Germinal center (tissue), 1 donor: ENCODE data around the gene ZBTB20.

ENCODE experiments used
- DNase-seq: peaks from one replicate; pipeline ENCODE4 v3.0.0; 2012; ENCODE audit warnings: mixed read lengths, low spot score

ZBTB20 gene

DNA sequence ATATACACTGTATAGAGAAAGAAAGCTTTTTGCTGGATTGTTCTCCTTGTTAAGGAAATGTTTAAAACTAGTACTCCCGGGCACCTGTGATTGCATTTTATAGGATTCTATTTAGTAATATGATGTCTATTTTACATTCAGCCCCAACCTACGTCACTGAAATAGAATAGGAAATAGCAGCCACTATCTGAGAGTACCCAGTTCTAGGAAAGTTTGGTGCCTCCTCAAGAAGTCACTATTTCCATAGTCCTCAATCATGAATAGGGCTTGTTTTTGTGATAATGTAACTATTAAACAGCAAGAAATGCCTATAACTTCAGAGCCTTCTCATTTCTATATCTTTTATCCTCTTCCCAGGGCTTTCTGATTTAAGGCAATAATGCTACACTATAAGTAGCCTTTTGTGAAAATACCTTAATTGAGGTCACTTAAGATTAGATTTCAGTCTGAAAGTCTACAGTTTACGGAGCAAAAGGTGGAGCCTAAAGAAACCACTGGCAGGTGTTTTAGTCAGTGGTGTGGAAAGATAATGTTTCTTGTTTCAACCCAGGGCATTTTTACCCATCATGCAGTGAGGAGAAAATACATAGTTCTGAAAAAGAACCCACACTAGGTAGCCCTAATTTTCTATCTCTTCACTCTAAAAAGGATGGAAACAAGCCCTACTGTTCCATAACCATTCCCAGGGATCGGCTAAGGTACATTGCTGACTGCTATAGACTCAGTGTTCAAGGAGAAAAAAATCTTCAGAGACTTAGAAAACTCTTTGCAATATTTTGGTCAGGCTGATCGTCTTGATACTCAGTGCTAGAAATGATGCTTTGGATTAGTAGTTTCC, 814.5 kb downstream of the ZBTB20 start:
- DNase-seq: no peak

DNA sequence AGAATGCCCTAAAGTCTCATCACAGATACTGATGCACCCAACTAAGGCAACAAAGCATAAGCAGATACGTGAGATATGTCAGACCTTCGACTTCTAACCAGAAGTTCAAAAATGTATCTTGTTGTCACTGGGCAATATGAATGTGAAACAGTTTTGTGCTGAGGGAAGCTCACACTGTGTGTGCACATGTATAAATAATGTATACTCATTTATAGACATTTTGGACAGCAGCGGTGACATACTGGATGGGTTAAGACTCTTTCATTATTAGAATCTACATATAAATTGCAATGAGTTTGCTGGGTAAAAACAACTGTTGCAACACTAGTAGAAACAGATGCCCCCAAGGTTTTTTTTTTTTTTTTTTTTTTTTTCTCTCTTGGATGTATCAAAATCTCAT, 815.4 kb downstream of the ZBTB20 start:
- no peak for DNase-seq

DNA sequence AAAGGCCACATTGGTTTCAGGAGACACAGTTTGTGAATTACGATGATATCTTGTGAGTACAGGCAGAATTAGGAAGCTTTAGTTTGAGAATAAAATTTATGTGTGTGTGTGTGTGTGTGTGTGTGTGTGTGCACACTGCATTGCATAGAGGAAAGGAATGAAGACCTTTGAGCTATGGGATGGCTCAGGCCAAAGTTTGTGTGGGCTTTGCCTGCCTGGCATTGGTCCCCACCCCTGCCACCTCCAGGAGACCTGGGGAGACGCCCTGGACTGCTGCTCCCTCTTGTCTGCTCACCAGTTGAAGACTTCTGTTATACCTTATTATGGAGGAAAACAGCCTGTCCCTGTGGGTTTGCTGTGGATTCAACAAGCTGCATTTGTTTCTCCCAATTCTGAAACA, 816.1 kb downstream of the ZBTB20 start:
- DNase-seq: no peak

DNA sequence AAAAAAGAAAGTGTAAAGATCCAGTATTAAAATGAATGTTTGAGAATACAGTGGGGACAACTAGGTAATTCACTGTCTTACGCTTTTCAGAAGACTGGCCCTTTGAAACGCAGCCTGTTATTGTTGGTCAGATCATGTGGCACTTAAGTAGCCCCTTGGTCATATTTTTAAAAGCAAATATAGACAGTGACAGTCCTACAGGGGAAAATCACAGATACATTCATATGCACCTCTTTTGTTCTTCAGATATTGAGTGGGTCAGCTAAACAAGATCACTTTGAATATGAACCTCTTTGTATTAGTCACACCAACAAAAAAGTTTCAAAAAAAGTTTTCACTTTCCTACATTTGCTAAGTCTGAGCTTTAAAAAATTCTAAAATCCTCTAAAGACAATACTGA, 817.3 kb downstream of the ZBTB20 start:
- no peak for DNase-seq

DNA sequence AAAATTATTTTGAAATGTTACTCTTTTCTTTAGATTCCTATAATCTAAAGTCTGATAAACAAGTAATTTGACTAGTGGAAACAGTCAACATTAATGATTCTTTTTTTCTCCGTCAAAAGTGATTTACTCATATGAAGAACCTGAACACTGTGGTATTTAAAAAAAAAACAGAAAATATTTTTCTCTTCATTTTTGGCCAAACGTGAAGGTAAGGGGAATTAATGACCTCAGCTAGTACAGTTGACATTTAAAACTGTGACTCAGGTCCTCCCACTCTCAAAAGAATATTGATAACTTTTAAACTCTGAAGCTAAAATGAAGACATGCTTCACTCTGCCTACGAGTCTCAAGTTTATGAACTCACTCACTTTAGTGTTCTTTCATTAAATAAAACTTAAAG, 818.7 kb downstream of the ZBTB20 start:
- DNase-seq: no peak

DNA sequence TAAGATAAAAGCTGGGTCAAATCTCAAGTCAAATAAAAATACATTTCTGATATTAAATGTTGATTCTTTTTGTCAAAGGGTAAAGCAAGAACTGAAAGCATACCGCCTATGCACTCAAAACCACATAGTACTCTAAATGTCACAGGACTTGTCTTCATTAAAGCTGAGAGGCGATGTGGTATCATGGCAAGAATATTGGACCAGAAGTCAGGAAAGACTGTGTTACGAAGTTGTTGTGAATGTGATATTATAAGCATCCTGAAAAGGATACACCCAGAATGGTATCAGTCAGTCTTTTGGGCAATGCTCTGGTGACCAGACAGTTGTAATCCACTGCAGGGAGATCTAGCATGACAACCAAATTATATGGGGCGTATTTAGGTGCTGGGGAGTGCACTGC, 819.4 kb downstream of the ZBTB20 start:
- DNase-seq: no peak

DNA sequence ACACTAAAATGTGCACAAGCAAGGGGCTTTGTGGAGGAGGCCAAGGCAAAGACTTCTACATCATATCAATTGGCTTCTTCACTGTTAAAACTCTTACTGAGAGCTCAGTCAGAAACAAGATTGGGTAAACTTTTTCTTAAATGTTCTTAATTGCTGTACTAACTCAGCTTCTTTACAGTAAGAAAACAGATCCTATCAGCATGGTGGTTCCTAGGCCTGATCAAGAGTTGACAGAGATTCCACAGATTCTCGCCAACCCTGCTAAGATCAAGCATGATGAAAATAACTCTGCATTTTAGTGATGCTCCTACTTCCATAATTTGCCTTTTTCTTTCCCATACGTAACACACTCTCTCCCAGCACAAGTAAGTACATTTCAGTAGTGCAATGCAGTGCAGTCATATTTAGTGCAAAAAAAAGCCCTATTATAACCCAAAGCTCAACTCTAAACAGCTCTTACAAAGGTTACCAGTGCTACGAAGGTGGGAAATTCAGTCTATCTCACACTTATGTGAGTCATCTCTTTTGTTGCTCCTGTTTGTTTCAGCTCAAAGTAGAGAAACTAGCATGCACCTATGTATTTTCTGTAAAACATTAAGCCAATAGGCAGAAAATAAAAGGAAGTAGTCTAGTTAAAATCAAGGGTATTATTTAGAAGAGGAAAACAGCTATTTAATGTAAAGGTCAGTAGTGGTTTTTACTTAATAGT, 823.4 kb downstream of the ZBTB20 start:
- no peak for DNase-seq

DNA sequence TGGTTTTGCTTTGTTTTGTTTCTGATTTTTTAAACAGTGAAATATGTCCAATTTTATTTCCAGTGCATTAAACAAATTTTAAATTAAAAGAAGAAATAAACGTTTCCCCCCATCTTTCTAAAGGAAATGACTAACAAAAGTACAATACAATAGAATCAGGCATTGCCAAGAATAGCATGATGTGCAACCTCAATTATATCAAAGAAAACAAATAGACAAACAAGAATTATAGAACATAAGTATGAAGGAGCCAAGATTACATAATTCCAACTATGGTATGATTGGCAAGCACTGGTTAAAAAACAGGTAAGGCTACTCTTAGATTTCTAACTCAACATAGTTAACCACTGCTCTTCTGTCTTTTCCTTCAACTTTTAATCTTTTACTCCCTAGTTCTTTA, 826.8 kb downstream of the ZBTB20 start:
- no peak for DNase-seq

DNA sequence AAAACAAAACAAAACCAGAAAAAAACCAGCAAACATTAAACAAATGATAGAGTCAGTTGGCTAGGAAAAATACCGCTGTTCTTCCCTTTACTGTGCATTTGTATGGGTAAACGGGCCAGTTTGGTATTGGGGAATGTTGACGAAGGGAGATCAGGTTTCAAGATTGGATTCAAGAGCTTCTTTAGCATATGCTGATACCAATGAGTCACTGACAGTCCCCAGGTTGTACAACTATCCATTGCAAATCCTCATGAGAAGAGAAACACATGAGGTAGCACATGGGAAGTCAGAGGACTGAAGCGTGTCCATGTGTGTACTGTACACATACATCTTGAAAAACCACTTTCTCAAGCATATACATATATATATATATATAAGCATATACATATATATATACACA, 827.6 kb downstream of the ZBTB20 start:
- DNase-seq: no peak

DNA sequence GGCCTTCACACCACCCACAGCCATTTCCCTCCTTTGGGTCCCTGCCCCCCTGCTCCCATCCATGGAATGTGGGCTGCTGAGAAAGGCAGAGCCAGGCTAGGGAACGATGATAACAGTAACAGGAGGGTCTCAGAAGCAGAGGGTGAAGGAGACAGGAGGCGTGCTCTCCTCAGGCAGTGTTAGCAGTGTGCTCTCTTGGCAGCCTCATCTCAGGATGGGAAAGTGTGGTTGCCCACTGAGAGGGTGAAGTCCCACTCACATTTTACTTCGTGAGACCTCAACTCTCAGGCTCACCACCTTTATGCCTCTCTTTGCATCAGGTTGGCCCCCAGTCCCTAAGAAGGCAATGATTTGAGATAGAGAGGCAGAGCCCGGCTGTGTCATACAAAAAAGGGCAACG, 828.8 kb downstream of the ZBTB20 start:
- no peak for DNase-seq

DNA sequence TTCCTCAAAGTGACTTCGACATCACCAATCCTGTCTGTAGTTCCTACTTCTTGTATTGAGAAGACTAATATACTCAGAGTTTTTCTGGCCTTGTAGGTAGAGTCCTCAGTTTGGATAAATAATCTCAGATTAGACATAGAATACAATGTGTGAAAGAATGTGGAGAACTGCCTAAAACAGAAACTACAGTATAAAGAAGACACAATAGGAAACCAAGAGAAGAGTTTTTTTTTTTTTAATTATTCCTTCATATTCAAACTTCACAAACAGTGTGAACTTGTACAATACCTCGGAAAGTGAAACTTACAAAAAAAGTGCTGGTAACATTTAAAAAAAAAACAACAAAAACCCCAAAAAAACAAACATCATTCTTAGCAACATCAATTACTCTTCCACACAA, 832.8 kb downstream of the ZBTB20 start:
- no peak for DNase-seq

DNA sequence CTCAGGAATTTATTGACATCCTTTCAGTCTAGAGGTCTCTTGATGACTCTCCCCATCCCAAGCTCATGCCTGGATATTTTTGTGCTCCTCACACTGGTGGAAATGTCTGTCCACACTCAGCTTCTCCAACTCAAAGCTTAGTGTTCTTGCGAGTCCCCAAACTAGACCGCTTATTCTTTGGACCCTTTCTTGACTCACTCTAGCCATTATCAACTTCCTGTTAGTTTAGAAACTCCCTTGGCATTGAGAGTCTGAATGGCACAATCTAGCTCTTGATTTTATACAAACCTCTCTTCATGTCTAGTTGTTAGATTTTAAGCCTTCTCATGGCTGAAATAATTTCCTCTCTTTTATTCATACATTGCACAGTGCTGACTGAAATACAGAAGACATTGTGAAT, 833.7 kb downstream of the ZBTB20 start:
- no peak for DNase-seq

DNA sequence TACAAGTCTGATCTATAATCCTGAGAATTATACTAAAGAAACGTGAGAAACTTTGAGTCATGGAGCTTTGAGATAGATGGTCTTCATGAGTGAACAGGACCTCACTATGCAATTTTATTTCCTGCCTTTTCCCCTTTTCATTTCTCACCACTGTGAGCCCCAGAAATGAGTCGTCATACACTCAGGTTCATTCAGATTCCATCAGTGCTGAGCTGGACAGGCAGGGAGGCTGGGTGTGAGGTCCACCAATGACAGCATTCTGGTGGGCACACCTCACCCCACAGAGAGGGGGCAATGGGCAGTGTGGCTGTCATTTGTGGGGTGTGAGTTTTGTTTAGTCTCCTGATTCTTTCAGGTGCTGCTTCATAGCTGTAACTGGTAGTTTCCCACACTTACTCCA, 836.4 kb downstream of the ZBTB20 start:
- no peak for DNase-seq

DNA sequence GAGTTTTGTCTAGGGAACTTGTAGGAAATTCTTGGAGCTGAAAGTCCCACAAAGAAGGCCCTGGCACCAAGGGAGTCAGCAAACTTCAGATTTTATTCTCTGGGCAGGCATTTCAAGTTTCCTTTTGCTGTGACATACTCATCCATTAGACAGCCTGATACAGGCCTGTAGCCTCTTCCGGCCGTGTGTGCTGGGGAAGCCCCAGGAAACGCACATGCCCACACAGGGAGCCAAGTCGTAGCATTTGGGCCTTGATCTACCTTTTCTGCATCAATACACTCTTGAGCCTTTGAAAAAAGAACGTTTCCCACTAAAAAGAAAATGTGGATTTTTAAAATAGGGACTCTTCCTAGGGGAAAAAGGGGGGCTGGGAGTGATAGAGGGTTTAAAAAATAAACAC, 838.3 kb downstream of the ZBTB20 start:
- DNase-seq: peak; percentile 37

DNA sequence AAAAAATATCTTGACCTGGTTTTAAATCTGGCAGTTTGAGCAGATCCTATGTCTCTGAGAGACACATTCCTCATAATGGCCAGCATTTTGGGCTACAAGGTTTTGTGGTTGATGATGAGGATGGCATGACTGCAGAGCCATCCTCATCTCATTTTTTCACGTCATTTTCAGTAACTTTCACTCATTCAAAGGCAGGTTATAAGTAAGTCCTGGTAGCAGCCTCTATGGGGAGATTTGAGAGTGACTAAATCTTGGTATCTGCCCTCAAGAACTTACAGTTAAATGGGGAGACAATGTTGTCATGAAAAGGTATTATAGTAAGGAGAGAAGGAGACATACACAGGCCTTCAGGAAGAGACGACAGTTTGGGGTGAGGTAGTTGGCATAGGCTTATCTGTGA, 838.7 kb downstream of the ZBTB20 start:
- no peak for DNase-seq

DNA sequence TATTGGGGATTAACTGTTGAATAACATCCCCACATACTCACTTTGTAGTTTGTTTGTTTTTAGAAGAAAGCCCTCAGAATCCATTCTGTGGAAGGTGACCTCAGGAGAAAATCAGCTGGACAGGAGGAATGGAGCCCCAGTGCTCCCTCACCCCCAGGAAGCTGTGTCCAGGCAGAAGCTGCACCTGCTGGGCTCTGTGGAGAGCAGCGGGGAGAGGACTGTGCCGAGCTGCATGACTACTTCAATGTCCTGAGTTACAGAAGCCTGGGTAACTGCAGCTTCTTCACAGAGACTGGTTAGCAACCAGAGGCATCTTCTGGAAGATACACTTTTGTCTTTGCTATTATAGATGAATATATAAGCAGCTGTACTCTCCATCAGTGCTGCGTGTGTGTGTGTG, 839.3 kb downstream of the ZBTB20 start:
- DNase-seq: no peak

DNA sequence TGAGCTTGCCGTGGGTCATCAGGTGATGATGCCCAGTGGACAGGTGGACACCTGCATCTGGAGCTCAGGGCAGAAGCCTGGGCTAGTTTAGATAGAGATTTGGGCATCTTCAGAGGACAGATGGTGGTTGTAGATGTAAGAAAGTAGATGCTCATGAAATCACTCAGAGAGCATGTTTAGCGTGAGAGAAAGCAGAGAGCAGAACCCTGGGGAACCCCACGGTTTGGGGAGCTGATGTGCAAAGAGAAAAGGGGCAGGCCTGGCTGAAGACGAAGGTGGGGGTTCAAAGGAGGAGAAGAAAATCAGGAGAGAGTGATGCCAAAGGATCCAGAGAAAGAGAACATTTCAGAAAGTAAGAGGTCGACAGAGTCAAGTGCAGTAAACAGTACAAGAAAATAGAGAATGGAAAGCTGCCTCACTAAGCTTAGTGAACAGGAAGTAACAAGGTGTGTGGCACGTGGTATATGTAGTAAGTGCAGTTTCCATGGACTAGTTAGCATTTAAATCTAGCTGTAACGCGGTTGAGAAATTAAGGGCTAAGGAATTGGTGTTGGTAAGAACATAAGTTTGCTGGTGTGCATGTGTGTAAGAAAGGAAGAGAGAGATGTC, 839.8 kb downstream of the ZBTB20 start:
- peak; percentile 35 for DNase-seq

DNA sequence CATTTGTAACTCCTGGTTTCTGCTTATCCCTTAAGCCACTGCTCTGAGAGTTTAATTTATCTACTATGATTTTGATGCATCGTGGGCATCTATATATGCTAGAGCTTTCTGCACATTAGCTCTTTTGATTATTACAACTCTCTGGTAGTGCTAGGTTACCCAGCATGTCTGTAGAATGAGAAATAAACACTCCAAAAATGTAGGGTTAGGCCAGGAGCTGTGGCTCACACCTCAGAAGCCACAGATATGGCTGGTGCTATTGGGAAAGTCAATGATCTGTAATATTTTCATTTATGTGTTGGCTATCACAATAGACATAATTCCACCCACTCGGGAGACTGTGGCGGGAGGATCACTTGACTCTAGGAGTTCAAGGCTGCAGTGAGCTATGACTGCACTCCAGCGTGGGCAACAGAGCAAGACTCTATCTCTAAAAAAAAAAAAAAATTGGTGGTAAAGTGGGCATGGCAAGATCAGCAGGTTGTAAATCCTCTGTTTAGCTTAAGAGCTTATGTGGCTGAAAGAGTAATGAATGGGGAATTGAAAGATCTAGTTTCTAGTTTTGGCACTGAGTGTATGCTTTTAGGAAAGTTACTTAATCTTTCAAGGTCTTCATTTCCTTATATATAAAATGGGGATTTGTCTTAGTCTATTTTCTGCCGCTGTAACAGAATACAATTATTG, 847.0 kb downstream of the ZBTB20 start:
- no peak for DNase-seq

DNA sequence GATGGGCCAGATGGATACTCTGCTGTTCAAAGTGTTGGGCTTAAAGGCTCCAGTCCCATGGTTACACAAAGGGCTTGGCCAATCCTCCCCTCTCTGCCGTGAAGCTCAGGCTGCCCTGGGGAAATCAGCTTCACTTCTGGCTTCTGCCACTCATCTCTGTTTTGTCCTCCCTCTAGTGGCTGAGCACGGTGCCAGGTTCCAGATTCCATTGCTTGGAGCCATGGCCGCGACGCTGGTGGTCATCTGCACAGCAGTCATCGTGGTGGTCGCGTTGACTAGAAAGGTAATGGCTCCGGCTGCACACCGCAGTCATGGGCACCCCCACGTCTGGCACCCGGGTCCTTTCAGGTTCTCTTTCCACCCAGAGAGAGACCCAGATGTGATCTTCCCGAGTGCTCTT, 847.7 kb downstream of the ZBTB20 start:
- DNase-seq: peak; percentile 49

DNA sequence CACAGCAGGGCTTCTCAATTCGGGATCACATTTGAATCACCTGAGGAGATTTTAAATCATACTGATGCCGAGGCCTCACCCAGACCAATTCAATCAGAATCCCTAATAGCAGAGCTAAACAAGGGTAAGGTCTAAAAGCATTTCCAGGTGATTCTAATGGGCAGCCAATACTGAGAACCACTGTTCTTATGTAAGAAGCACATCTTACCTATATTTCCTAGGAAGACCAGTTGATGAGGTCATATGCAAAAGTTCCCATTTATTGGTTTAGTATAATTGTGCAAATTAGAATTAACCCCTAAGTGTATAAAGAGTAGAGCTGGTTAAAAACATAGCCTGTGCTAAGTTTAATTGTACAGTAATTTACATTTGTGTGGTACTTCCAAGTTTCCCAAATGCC, 851.1 kb downstream of the ZBTB20 start:
- DNase-seq: no peak

DNA sequence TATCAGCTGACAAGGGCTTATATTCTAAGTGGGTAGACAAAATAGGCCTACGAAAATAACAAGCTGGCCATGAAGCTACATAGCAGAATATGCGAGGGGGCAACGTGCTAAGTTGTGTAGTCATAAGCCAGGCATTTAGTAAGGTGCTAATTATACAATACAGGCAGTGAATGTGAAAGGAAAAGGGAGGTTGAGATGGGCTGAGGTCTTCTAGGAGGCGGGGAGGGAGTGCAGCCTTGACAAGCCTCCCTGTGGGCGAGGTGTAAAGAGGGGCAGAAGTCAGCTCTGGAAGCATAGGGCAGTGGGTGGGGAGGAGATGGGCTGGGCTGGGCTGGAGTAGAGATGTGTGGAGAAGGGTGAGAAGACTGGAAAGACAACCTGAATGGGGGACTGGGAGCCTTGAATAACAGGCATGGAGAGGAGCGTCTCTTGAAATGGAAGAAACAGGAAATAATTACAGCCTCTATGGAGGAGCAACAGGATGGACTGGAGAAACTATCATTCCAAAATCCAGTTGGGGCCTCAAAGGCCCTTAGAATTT, 852.1 kb downstream of the ZBTB20 start:
- no peak for DNase-seq

DNA sequence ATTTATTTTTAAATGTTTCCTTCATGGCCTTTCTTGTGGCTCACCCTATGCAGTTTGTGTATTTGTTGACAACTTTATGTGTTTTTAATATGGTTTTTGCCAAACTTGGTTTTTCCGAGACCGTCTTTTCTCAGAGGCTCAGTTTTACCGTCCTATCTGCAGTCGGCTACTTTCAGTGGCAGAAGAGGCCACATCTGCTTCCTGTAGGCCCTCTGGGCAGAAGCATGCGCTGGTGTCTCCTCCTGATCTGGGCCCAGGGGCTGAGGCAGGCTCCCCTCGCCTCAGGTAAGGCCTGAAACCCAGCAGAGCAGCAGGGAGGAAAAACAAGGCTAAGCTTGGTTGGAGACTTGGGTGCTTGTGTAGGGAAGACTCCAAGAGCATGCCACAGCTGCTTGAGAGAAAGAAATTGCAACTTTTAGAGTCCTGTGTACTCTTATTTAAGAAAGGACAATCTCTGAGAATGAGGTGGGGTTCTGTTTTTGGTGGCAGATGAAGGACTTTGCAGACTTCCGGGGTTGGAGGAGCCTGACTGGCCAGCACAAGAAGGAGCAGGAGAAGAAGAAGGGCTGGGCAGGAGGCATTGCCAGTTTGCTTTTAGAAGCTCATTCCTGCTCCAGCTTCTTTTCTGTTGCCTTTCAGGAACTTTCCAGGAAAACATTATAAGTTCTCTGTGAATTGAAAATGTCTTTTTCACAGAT, 853.1 kb downstream of the ZBTB20 start, which contains the start of gene TIGIT:
TSS of gene TIGIT (plus strand) at position 191 of the 698 bp plus-strand sequence. CDS start at position 225, 34 bp downstream.
- DNase-seq: no peak
